T-cell (primary cell): Measurements from ENCODE around the gene WDR70. TPM values are rescaled to one million over a fixed set of nuclear protein-coding genes. Genes with fewer than 3 reads are reported as not detected.
"Not testable (repeated sequence)": the region's sequence is repeated elsewhere in the genome, so short reads cannot be mapped to it uniquely, and the experiment has no call there.

Experiments
- ATAC-seq, 4 experiments: fragments of 200-7000 bp in 3 of 4; fragments of 150-1000 bp in 1 of 4; cut with Tn5 transposase; replicated peaks in 1 of 4; 1 replicate in 3 of 4; 2 replicates in 1 of 4; pipeline ENCODE4 v1.10.0; 2021; ENCODE audit warnings: moderate library complexity in 3 of 4, mild to moderate bottlenecking in 2 of 4, moderate number of reproducible peaks in 1 of 4
- CTCF ChIA-PET, 2 donors: fragments of 300-600 bp; sonication (Branson Sonifier 250); formaldehyde crosslinking; loops; one replicate each; lab custom pipeline; 2022; ENCODE audit warnings: antibody characterized with exemption in 2 of 2; lab: Charles Lee
- POLR2A ChIA-PET, 2 donors: fragments of 300-600 bp; sonication (Branson Sonifier 250); formaldehyde crosslinking; loops; one replicate each; lab custom pipeline; 2022; ENCODE audit warnings: antibody characterized with exemption in 2 of 2; lab: Charles Lee
- DNase-seq, 35 experiments: peaks; one replicate each; pipeline versions ENCODE4 v3.0.0 to v3.0.0-alpha.2; 2013 to 2023
- H3K27ac ChIP-seq: one replicate; pipeline ENCODE4 v1.5.1; 2013; ENCODE audit warnings: low read length
- H3K27me3 ChIP-seq, 2 experiments: replicated peaks in 1 of 2; 1 replicate in 1 of 2; 2 replicates in 1 of 2; pipeline versions ENCODE4 v1.6.1 to v1.7.0; 2013; ENCODE audit warnings: low read length in 1 of 2, mixed read lengths in 1 of 2; ENCODE audit not compliant: control insufficient read depth in 2 of 2, insufficient read depth in 2 of 2; ENCODE audit errors: extremely low read depth in 1 of 2
- H3K36me3 ChIP-seq, 2 donors: 1 replicate in 1 of 2; 2 replicates in 1 of 2; pipeline versions ENCODE4 v1.6.1 to v1.7.0; 2013; ENCODE audit warnings: low read length in 1 of 2; ENCODE audit not compliant: control insufficient read depth in 2 of 2, insufficient read depth in 1 of 2; ENCODE audit errors: extremely low read depth in 1 of 2
- H3K4me1 ChIP-seq, 2 experiments: 1 replicate in 1 of 2; 2 replicates in 1 of 2; pipeline versions ENCODE4 v1.6.1 to v1.7.0; 2013; ENCODE audit warnings: low read length in 2 of 2, mixed read lengths in 1 of 2; ENCODE audit not compliant: insufficient read depth in 2 of 2, control insufficient read depth in 1 of 2; ENCODE audit errors: extremely low read depth in 1 of 2
- H3K4me3 ChIP-seq, 2 donors: 1 replicate in 1 of 2; 2 replicates in 1 of 2; pipeline versions ENCODE4 v1.5.1 to v1.7.0; 2013; ENCODE audit warnings: mild to moderate bottlenecking in 2 of 2, low read length in 1 of 2, moderate library complexity in 1 of 2; ENCODE audit not compliant: control insufficient read depth in 1 of 2; ENCODE audit errors: extremely low read depth in 1 of 2
- H3K9me3 ChIP-seq: 2 replicates; pipeline ENCODE4 v1.7.0; 2013
- H3K27ac Mint-ChIP-seq, 2 donors: one replicate each; pipeline ENCODE4 v1.8.0; 2020 to 2021; ENCODE audit warnings: mild to moderate bottlenecking in 2 of 2, mixed read lengths in 2 of 2
- H3K27me3 Mint-ChIP-seq, 2 donors: one replicate each; pipeline ENCODE4 v1.8.0; 2021 to 2022; ENCODE audit warnings: mixed read lengths in 2 of 2
- H3K36me3 Mint-ChIP-seq: one replicate; pipeline ENCODE4 v1.8.0; 2021; ENCODE audit warnings: mixed read lengths
- H3K4me1 Mint-ChIP-seq, 3 donors: one replicate each; pipeline ENCODE4 v1.8.0; 2020 to 2022; ENCODE audit warnings: mixed read lengths in 3 of 3, mild to moderate bottlenecking in 1 of 3
- H3K4me3 Mint-ChIP-seq, 3 donors: one replicate each; pipeline ENCODE4 v1.8.0; 2020 to 2022; ENCODE audit warnings: mild to moderate bottlenecking in 3 of 3, mixed read lengths in 3 of 3, moderate library complexity in 3 of 3
- H3K9me3 Mint-ChIP-seq, 3 donors: one replicate each; pipeline ENCODE4 v1.8.0; 2020 to 2022; ENCODE audit warnings: mixed read lengths in 3 of 3
- WGBS: methylation state at CpG from one replicate; pipeline ENCODE4 v1.1.5; 2013; ENCODE audit warnings: missing lambda C conversion rate; ENCODE audit not compliant: insufficient coverage; 5-methylcytosine and 5-hydroxymethylcytosine counted together
- total RNA-seq, 35 experiments: library from RNA in 6 of 35; stranded (reverse) in 6 of 35; fragments of 120-200 nt in 1 of 35; gene quantifications; one replicate each; pipeline versions ENCODE4 v1.2.1 to v1.2.4 and lab custom pipeline; 2013 to 2026

The WDR70 gene
- total RNA-seq, 5 donors from 2014 or later (not counting 1 experiment from before 2014, with no cell fraction given), result 30.1 to 44.6 (median 37.5) TPM

DNA sequence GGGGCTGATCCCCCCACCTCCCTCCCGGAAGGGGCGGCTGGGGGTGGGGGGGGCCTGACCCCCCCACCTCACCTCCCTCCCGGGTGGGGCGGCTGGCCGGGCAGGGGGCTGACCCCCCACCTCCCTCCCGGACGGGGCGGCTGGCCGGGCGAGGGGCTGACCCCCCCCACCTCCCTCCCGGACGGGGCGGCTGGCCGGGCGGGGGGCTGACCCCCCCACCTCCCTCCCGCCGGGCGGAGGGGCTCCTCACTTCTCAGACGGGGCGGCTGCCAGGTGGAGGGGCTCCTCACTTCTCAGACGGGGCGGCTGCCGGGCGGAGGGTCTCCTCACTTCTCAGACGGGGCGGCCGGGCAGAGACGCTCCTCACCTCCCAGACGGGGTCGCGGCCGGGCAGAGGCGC is 36.3 kb downstream of the WDR70 start:
- H3K27ac ChIP-seq, H3K27me3 ChIP-seq, CTCF ChIA-PET, DNase-seq, POLR2A ChIA-PET, H3K27me3 Mint-ChIP-seq, H3K4me1 ChIP-seq, ATAC-seq, H3K9me3 Mint-ChIP-seq, H3K36me3 ChIP-seq, H3K4me3 ChIP-seq, H3K4me1 Mint-ChIP-seq, H3K9me3 ChIP-seq, H3K27ac Mint-ChIP-seq, H3K4me3 Mint-ChIP-seq: not testable (repeated sequence)
- H3K36me3 Mint-ChIP-seq, result peaks cover 28% of the 10 kb centered on the region
- WGBS, result 75% methylated on average over 4 of the region's 33 CpGs

DNA sequence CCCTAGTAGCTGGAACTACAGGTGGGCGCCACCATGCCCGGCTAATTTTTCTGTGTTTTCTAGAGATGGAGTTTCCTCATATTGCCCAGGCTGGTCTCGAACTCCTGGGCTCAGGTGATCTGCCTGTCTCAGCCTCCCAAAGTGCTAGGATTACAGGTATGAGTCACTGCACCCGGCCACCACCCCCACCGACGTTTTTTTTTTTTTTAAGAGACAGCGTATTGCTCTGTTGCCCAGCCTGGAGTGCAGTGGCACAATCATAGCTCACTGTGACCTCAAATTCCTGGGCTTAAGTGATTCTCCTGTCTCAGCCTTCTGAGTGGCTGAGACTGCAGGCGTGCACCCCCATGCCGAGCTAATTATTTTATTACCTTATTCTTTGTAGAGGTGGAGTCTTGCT is 38.2 kb downstream of the WDR70 start:
- H3K9me3 ChIP-seq, result no peaks in the 10 kb centered on the region
- no peaks in the 10 kb centered on the region for H3K27me3 Mint-ChIP-seq
- H3K4me1 ChIP-seq, result no peaks in the 10 kb centered on the region
- H3K4me1 Mint-ChIP-seq, result no peaks in the 10 kb centered on the region
- ATAC-seq (no peak), DNase-seq (no peak)
- H3K27ac Mint-ChIP-seq, result no peak overlapping the region
- H3K27ac ChIP-seq, result no peak overlapping the region
- CTCF ChIA-PET, result no interaction called here
- H3K4me3 ChIP-seq, result no peak overlapping the region
- no peaks in the 10 kb centered on the region for H3K27me3 ChIP-seq
- POLR2A ChIA-PET, result interaction anchor here in 1 of 2 donors (0.6 kb wide), 1 partner anchor 15 kb away, joined by 16 read pairs; no protein-coding TSS in a partner anchor
- peaks cover 35% of the 10 kb centered on the region for H3K36me3 Mint-ChIP-seq
- WGBS, result 87% methylated on average over 4 of the region's 9 CpGs
- peaks cover 0 to 4% of the 10 kb centered on the region in 2 donors for H3K36me3 ChIP-seq
- no peaks in the 10 kb centered on the region for H3K9me3 Mint-ChIP-seq
- H3K4me3 Mint-ChIP-seq, result no peak overlapping the region

DNA sequence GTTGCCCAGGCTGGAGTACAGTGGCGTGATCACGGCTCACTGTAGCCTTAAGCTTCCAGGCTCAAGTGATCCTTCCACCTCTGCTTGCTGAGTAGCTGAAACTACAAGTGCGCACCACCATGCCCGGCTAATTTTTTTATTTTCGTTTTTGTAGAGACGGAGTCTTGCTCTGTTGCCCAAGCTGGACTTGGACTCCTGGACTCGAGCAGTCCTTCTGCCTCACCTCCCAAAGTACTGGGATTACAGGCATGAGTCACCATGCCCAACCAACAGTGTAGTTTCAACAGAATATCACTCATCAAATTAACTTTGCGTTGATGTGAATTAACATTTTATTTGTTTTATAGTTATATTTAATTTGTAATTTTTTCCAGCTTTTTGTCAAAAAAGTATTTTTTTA is 45.3 kb downstream of the WDR70 start:
- Histone ChIP-seq H3K4me3 (no peak overlapping the region), H3K27me3 (no peaks in the 10 kb centered on the region), H3K27ac (no peak overlapping the region), H3K36me3 (peaks cover 0 to 9% of the 10 kb centered on the region in 2 donors), H3K4me1 (no peaks in the 10 kb centered on the region), H3K9me3 (no peaks in the 10 kb centered on the region)
- ATAC-seq (no peak), DNase-seq (no peak)
- Mint-ChIP-seq H3K4me3 (no peak overlapping the region), H3K9me3 (no peaks in the 10 kb centered on the region), H3K27me3 (no peaks in the 10 kb centered on the region), H3K4me1 (peaks cover under 1 to 9% (median 3%) of the 10 kb centered on the region in 3 donors), H3K27ac (no peak overlapping the region), H3K36me3 (peaks cover 37% of the 10 kb centered on the region)
- ChIA-PET POLR2A (no interaction called here), CTCF (no interaction called here)
- 95% methylated on average over 6 of the region's 8 CpGs for WGBS

DNA sequence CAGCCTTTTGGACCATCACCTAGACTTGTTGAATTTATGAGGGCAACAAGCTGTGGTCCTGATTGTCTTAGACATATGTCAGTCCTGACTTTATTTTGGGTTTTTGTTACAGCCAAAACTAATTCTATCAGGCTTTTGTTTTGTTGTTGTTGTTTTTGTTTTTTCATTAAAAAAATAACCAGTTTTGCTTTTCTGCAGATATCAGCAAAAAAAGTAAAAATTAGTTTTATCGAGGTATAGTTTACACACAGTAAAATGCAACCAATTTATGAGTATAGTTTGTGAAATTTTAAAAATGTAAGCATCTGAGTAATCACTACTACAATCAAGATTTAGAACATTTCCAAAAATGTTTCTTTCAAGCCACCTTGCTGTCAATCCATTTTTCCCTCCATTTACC is 48.9 kb downstream of the WDR70 start:
- no peaks in the 10 kb centered on the region for H3K9me3 ChIP-seq
- ChIA-PET CTCF (interaction anchor here in 1 of 2 donors (1.1 kb wide), 1 partner anchor 765 kb away, joined by 3 read pairs; no protein-coding TSS in a partner anchor), POLR2A (no interaction called here)
- H3K4me3 Mint-ChIP-seq, result no peak overlapping the region
- no peaks in the 10 kb centered on the region for H3K27me3 Mint-ChIP-seq
- H3K27ac ChIP-seq, result no peak overlapping the region
- no peak for DNase-seq
- H3K36me3 Mint-ChIP-seq, result peaks cover 37% of the 10 kb centered on the region
- H3K27me3 ChIP-seq, result no peaks in the 10 kb centered on the region
- no peaks in the 10 kb centered on the region for H3K4me1 ChIP-seq
- H3K27ac Mint-ChIP-seq, result no peak overlapping the region
- no peaks in the 10 kb centered on the region for H3K9me3 Mint-ChIP-seq
- peaks cover 0 to 4% of the 10 kb centered on the region in 2 donors for H3K36me3 ChIP-seq
- H3K4me1 Mint-ChIP-seq, result peaks cover 1 to 9% (median 3%) of the 10 kb centered on the region in 3 donors
- no peak for ATAC-seq
- no CpG with 5 or more reads among the region's 1 CpG for WGBS
- H3K4me3 ChIP-seq, result no peak overlapping the region

DNA sequence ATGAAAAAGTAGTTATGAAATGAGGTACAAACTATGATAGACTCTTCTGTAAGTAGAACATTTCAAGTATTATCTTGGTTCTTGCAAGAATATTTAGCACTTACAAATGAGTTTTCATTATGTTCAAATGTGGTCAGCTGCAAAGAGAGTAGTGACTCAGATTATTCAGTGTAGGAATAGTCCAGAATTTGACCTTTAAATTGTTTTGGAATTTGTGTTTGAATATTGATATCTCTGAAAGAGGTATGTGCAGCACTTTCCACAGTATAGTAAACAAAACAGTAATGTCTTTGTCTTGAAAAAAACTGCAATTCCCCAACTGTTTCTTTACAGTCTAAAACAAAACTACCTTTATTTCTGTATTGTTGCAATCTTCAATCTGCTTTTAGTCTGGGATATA is 56.1 kb downstream of the WDR70 start:
- H3K4me3 ChIP-seq, result no peak overlapping the region
- peaks cover 40% of the 10 kb centered on the region for H3K36me3 Mint-ChIP-seq
- H3K4me1 ChIP-seq, result no peaks in the 10 kb centered on the region
- no peaks in the 10 kb centered on the region for H3K27me3 ChIP-seq
- H3K9me3 Mint-ChIP-seq, result no peaks in the 10 kb centered on the region
- no peak overlapping the region for H3K4me3 Mint-ChIP-seq
- H3K4me1 Mint-ChIP-seq, result peaks cover 0 to 11% (median 0%) of the 10 kb centered on the region in 3 donors
- ChIA-PET POLR2A (no interaction called here), CTCF (interaction anchor here in 1 of 2 donors (0.6 kb wide), 1 partner anchor 71 kb away, joined by 4 read pairs; no protein-coding TSS in a partner anchor)
- H3K27ac Mint-ChIP-seq, result no peak overlapping the region
- H3K27me3 Mint-ChIP-seq, result no peaks in the 10 kb centered on the region
- H3K27ac ChIP-seq, result no peak overlapping the region
- ATAC-seq (no peak), DNase-seq (no peak)
- H3K9me3 ChIP-seq, result no peaks in the 10 kb centered on the region
- peaks cover 0 to 13% of the 10 kb centered on the region in 2 donors for H3K36me3 ChIP-seq

DNA sequence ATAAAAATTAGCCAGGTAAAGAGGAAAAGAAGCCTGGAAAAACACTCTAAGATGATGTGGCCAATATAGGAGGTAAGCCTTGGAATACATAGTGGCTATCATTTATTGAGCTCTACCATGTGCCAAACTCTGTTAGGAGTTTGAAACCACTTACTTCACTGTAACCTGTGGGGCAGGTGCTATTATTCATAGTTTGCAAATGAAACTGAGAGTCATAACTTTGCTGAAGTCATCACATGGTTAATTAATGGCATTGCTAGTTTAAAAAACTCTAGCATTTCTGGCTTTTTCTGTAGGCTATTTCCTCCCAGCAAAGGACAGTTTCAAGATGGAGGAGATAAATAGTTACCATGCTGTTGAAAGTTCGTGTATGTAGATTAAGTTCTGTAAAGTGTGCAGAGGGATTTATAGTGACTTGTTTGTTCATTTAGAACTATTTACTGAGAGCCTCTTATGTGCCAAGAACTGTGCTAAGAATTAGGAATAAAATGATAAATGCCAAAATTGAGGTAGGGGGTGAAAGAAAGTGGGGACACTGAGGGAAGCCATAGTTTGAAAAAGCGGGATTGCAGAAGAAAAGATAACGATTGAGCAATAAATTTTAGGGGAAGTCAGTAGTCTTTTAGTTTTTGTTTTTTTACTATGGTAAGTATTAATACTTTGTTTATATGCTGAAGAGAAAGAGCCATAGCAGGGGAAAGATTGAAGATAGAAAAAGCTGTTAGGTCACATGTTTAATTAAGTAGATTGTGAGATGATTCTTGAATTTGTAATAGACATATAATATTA is 57.2 kb downstream of the WDR70 start:
- H3K36me3 ChIP-seq, result peaks cover 0 to 13% of the 10 kb centered on the region in 2 donors
- ATAC-seq, result no peak
- H3K27ac ChIP-seq, result no peak overlapping the region
- Mint-ChIP-seq H3K4me1 (peaks cover 0 to 11% (median 0%) of the 10 kb centered on the region in 3 donors), H3K9me3 (no peaks in the 10 kb centered on the region), H3K27me3 (no peaks in the 10 kb centered on the region), H3K36me3 (peaks cover 45% of the 10 kb centered on the region), H3K4me3 (no peak overlapping the region), H3K27ac (no peak overlapping the region)
- H3K4me3 ChIP-seq, result no peak overlapping the region
- WGBS, result 94% methylated on average over 3 of the region's 3 CpGs
- DNase-seq, result no peak
- H3K27me3 ChIP-seq, result no peaks in the 10 kb centered on the region
- POLR2A ChIA-PET, result no interaction called here
- H3K4me1 ChIP-seq, result no peaks in the 10 kb centered on the region
- CTCF ChIA-PET, result no interaction called here
- no peaks in the 10 kb centered on the region for H3K9me3 ChIP-seq
